HCT116 (cell line): ENCODE data around the gene EIF4G2. TPM values are rescaled to one million over a fixed set of nuclear protein-coding genes. Genes with fewer than 3 reads are reported as not detected.
A peak's percentile ranks its signal among the peaks of the same experiment; 100 is the strongest.

Experiments used
- ATAC-seq: fragments of 200-7000 bp; cut with Tn5 transposase; 2 replicates; pipeline ENCODE4 v1.9.1; 2020; ENCODE audit warnings: mild to moderate bottlenecking, moderate library complexity
- BruUV-seq: library from RNA; stranded (reverse); fragments of 400-500 nt; replicated peaks from 2 replicates; lab custom pipeline; 2021; lab: Mats Ljungman, UMichigan
- CTCF ChIA-PET: fragments of 300-600 bp; sonication (Branson Sonifier 250); formaldehyde crosslinking; loops from one replicate; lab custom pipeline; 2021; ENCODE audit warnings: antibody characterized with exemption; lab: Charles Lee
- POLR2A ChIA-PET: fragments of 300-600, 350-600 bp; sonication (Branson Sonifier 250); formaldehyde crosslinking; loops from one replicate; lab custom pipeline; 2021; ENCODE audit warnings: antibody characterized with exemption; lab: Charles Lee
- RAD21 ChIA-PET, 2 experiments: fragments of 300-600 bp; sonication (Branson Sonifier 250); formaldehyde crosslinking; loops; one replicate each; lab custom pipeline; 2023; ENCODE audit warnings: low total read pairs in 2 of 2; ENCODE audit not compliant: uncharacterized antibody in 2 of 2, unreplicated experiment in 2 of 2, low non-redundant PET in 1 of 2; lab: Charles Lee
- DNase-seq: peaks from one replicate; pipeline ENCODE4 v3.0.0-alpha.2; 2010; ENCODE audit warnings: low read depth, low spot score
- H2AFZ ChIP-seq: fragments of 200-600 bp; shearing (Covaris generic), sonication (generic); 2 replicates; pipeline ENCODE4 v1.6.1; 2017; ENCODE audit warnings: low read depth, mixed run types, mixed read lengths, antibody characterized with exemption, low read length; ENCODE audit not compliant: poor library complexity, severe bottlenecking
- H3K27ac ChIP-seq: 2 replicates; pipeline ENCODE4 v1.5.1; 2012; ENCODE audit warnings: low read depth, low read length
- H3K27me3 ChIP-seq: fragments of 200-600 bp; sonication (generic); 2 replicates; pipeline ENCODE4 v1.6.1; 2016; ENCODE audit warnings: mixed run types, low read length, mixed read lengths; ENCODE audit not compliant: insufficient read depth
- H3K36me3 ChIP-seq, 2 experiments: fragments of 200-500 bp in 1 of 2; fragments of 200-600 bp in 1 of 2; sonication (Bioruptor generic) in 1 of 2; sonication (generic) in 1 of 2; 2 replicates each; pipeline versions ENCODE4 v1.5.1 to v1.6.1; 2014 to 2016; ENCODE audit warnings: low read length in 2 of 2, inconsistent platforms in 1 of 2, mixed read lengths in 1 of 2, mixed run types in 1 of 2; ENCODE audit not compliant: insufficient read depth in 2 of 2, control insufficient read depth in 1 of 2
- H3K4me1 ChIP-seq, 2 experiments: fragments of 200-600 bp in 1 of 2; sonication (generic) in 1 of 2; 2 replicates each; pipeline versions ENCODE4 v1.5.1 to v1.6.1; 2012 to 2017; ENCODE audit warnings: low read length in 2 of 2, inconsistent platforms in 1 of 2, mild to moderate bottlenecking in 1 of 2, mixed read lengths in 1 of 2, mixed run types in 1 of 2, moderate library complexity in 1 of 2; ENCODE audit not compliant: insufficient read depth in 2 of 2, control insufficient read depth in 1 of 2
- H3K4me2 ChIP-seq: fragments of 200-600 bp; sonication (generic); 2 replicates; pipeline ENCODE4 v1.6.1; 2017; ENCODE audit warnings: mixed run types, low read length, mixed read lengths
- H3K4me3 ChIP-seq, 2 experiments: fragments of 200-600 bp in 1 of 2; sonication (generic) in 1 of 2; replicated peaks in 1 of 2; 2 replicates each; pipeline ENCODE4 v1.5.1; 2011 to 2016; ENCODE audit warnings: low read length in 2 of 2, control low read depth in 1 of 2, low read depth in 1 of 2, mild to moderate bottlenecking in 1 of 2, mixed read lengths in 1 of 2, mixed run types in 1 of 2
- H3K79me2 ChIP-seq: fragments of 200-600 bp; sonication (generic); 2 replicates; pipeline ENCODE4 v1.6.1; 2017; ENCODE audit warnings: mild to moderate bottlenecking, mixed run types, low read length, moderate library complexity, mixed read lengths; ENCODE audit not compliant: insufficient read depth
- H3K9ac ChIP-seq: fragments of 200-600 bp; sonication (generic); 2 replicates; pipeline ENCODE4 v1.6.1; 2016; ENCODE audit warnings: low read length, mixed read lengths
- H3K9me2 ChIP-seq: fragments of 200-600 bp; sonication (generic), shearing (Covaris generic); 2 replicates; pipeline ENCODE4 v1.6.1; 2017; ENCODE audit warnings: mixed run types, mild to moderate bottlenecking, moderate library complexity; ENCODE audit not compliant: insufficient read depth
- H3K9me3 ChIP-seq, 2 experiments: fragments of 200-500 bp in 1 of 2; fragments of 200-600 bp in 1 of 2; sonication (Bioruptor generic) in 1 of 2; sonication (generic) in 1 of 2; 2 replicates each; pipeline ENCODE4 v1.6.1; 2014 to 2017; ENCODE audit warnings: low read length in 2 of 2, mixed read lengths in 2 of 2, inconsistent platforms in 1 of 2, low read depth in 1 of 2, mild to moderate bottlenecking in 1 of 2, mixed run types in 1 of 2, moderate library complexity in 1 of 2; ENCODE audit not compliant: control insufficient read depth in 1 of 2, insufficient read depth in 1 of 2
- H4K20me1 ChIP-seq: fragments of 200-600 bp; sonication (generic), shearing (Covaris generic); 2 replicates; pipeline ENCODE4 v1.6.1; 2017; ENCODE audit warnings: mixed run types, mild to moderate bottlenecking, moderate library complexity; ENCODE audit not compliant: insufficient read depth
- CBX3 ChIP-seq: IDR thresholded peaks from 2 replicates; pipeline ENCODE4 v1.6.1; 2012; ENCODE audit warnings: low read depth
- CTCF ChIP-seq, 3 experiments: fragments of 200-600 bp in 1 of 3; sonication (generic) in 1 of 3; IDR thresholded peaks in 2 of 3; conservative IDR thresholded peaks in 1 of 3; 2 replicates each; pipeline ENCODE4 v1.5.1; 2012 to 2017; ENCODE audit warnings: low read depth in 2 of 3, low read length in 2 of 3, antibody characterized with exemption in 1 of 3, borderline replicate concordance in 1 of 3, control low read depth in 1 of 3, mild to moderate bottlenecking in 1 of 3, mixed read lengths in 1 of 3, mixed run types in 1 of 3, moderate library complexity in 1 of 3; ENCODE audit not compliant: insufficient read depth in 1 of 3
- EGR1 ChIP-seq: IDR thresholded peaks from 2 replicates; pipeline ENCODE4 v1.6.1; 2012; ENCODE audit warnings: low read depth
- EZH2 ChIP-seq: fragments of 200-600 bp; sonication (generic); IDR thresholded peaks from 2 replicates; pipeline ENCODE4 v1.6.1; 2017; ENCODE audit warnings: antibody characterized with exemption, mixed run types
- FOSL1 ChIP-seq: IDR thresholded peaks from 2 replicates; pipeline ENCODE4 v1.6.1; 2012; ENCODE audit warnings: low read depth
- JUND ChIP-seq: IDR thresholded peaks from 2 replicates; pipeline ENCODE4 v1.6.1; 2012
- POLR2A ChIP-seq: IDR thresholded peaks from 2 replicates; pipeline ENCODE4 v1.7.0; 2011; ENCODE audit warnings: borderline replicate concordance; ENCODE audit not compliant: insufficient read depth, insufficient read length; ENCODE audit errors: extremely low read depth
- POLR2AphosphoS5 ChIP-seq: IDR thresholded peaks from 2 replicates; pipeline ENCODE4 v1.6.1; 2011; ENCODE audit warnings: mild to moderate bottlenecking, low read depth, low read length, moderate library complexity
- RAD21 ChIP-seq: IDR thresholded peaks from 2 replicates; pipeline ENCODE4 v1.6.1; 2012; ENCODE audit warnings: low read depth, mild to moderate bottlenecking
- SIN3A ChIP-seq: IDR thresholded peaks from 2 replicates; pipeline ENCODE4 v1.6.1; 2012; ENCODE audit warnings: low read depth
- SP1 ChIP-seq: IDR thresholded peaks from 2 replicates; pipeline ENCODE4 v1.6.1; 2012; ENCODE audit warnings: low read depth
- TCF7L2 ChIP-seq: IDR thresholded peaks from 2 replicates; pipeline ENCODE4 v1.7.0; 2011; ENCODE audit warnings: borderline replicate concordance, inconsistent platforms; ENCODE audit not compliant: insufficient read depth, insufficient read length; ENCODE audit errors: extremely low read depth
- YY1 ChIP-seq: IDR thresholded peaks from 2 replicates; pipeline ENCODE4 v1.6.1; 2011; ENCODE audit warnings: low read length, low read depth, moderate library complexity, mild to moderate bottlenecking; ENCODE audit not compliant: insufficient replicate concordance; ENCODE audit errors: extremely low read depth
- ZFX ChIP-seq: fragments of 450-650 bp; IDR thresholded peaks from 2 replicates; pipeline ENCODE4 v1.6.1; 2017
- ZNF274 ChIP-seq: fragments of 200-500 bp; sonication (Bioruptor generic); IDR thresholded peaks from 2 replicates; pipeline ENCODE4 v1.6.1; 2014; ENCODE audit warnings: mild to moderate bottlenecking, low read depth, low read length, inconsistent platforms
- intact Hi-C: fragments of 100-400 bp; cut with micrococcal nuclease; formaldehyde crosslinking; loops from 2 replicates; pipeline ENCODE4 v1.10.0; 2022
- total RNA-seq: library from RNA; stranded (reverse); gene quantifications from one replicate; pipeline ENCODE4 v1.2.1, GENCODE V29; 2021; ENCODE audit not compliant: unreplicated experiment

The EIF4G2 gene
- total RNA-seq, 1 experiment from 2014 or later: 888 TPM

- POLR2A ChIA-PET: interaction anchor here (0.9 to 1.9 kb wide), 5 partner anchors 12 to 297 kb away, joined by 3 to 8 read pairs (median 4); partner anchors contain the start of genes AMPD3 and EIF4G2
Observed at GRCh38 chr11:10751581-10751940, 57.2 kb downstream of the EIF4G2 start.

More at GRCh38 chr11:10751581-10751940, 57.2 kb downstream of the EIF4G2 start:
- H2AFZ ChIP-seq: no peak overlapping the region
- intact Hi-C loops: no loop called here
- no peaks in the 10 kb centered on the region for H3K9me3 ChIP-seq
- H4K20me1 ChIP-seq: no peaks in the 10 kb centered on the region
- H3K27ac ChIP-seq: peak overlapping the region; percentile 99
- peaks cover 7 to 19% of the 10 kb centered on the region in 2 experiments; a peak in 3 of 4 replicates for H3K4me1 ChIP-seq
- peaks cover 33% of the 10 kb centered on the region in 2 experiments for H3K36me3 ChIP-seq
- H3K9ac ChIP-seq: peak overlapping the region; percentile 80
- peaks cover 46% of the 10 kb centered on the region for H3K79me2 ChIP-seq
- DNase-seq: no peak
- ChIA-PET CTCF (interaction anchor here (0.7 to 1.5 kb wide), 3 partner anchors 9 to 345 kb away, joined by 3 to 7 read pairs (median 4); no protein-coding TSS in a partner anchor), RAD21 (no interaction called here)
- H3K27me3 ChIP-seq: no peaks in the 10 kb centered on the region
- H3K9me2 ChIP-seq: no peaks in the 10 kb centered on the region
- peak overlapping the region; percentile 94 to 97 for H3K4me3 ChIP-seq
- BruUV-seq: no TSS peak
- peak overlapping the region; percentile 83 for H3K4me2 ChIP-seq
- ATAC-seq: peak; percentile 16
- TF ChIP-seq ZFX (no peak), CBX3 (no peak), POLR2A (no peak), EZH2 (no peak), POLR2AphosphoS5 (no peak), RAD21 (no peak), SP1 (no peak), ZNF274 (no peak), CTCF (IDR thresholded peaks at IDR 0.05 in 2 of 3, conservative IDR thresholded peaks at IDR 0.05 in 1 of 3; ENCODE audit: borderline replicate concordance in 1 of 3, insufficient read depth in 1 of 3, low read depth in 2 of 3, low read length in 2 of 3) (no peak), TCF7L2 (no peak), EGR1 (no peak), JUND (no peak), SIN3A (no peak), FOSL1 (no peak), YY1 (no peak)
